Subcutaneous adipose tissue (tissue), 4 donors: ENCODE measurements around the gene KIFC1. TPM values are rescaled to one million over a fixed set of nuclear protein-coding genes. Genes with fewer than 3 reads are reported as not detected.

Source experiments
- total RNA-seq, 4 donors: library from RNA; depleted of rRNA; stranded (reverse); fragments of >200 nt; gene quantifications; one replicate each; pipeline ENCODE4 v1.1.0, GENCODE V29; 2016
- TF ChIP-seq, protein P1 (sequence below): fragments of 450-650 bp; IDR thresholded peaks from one replicate; pipeline ENCODE4 v1.5.1; 2016; ENCODE audit warnings: low read depth, mild to moderate bottlenecking, control low read depth, antibody characterized with exemption, moderate library complexity

KIFC1 gene
- total RNA-seq, 4 donors from 2014 or later = 0.33 to 4.4 (median 3.9) TPM; not detected in 1

DNA sequence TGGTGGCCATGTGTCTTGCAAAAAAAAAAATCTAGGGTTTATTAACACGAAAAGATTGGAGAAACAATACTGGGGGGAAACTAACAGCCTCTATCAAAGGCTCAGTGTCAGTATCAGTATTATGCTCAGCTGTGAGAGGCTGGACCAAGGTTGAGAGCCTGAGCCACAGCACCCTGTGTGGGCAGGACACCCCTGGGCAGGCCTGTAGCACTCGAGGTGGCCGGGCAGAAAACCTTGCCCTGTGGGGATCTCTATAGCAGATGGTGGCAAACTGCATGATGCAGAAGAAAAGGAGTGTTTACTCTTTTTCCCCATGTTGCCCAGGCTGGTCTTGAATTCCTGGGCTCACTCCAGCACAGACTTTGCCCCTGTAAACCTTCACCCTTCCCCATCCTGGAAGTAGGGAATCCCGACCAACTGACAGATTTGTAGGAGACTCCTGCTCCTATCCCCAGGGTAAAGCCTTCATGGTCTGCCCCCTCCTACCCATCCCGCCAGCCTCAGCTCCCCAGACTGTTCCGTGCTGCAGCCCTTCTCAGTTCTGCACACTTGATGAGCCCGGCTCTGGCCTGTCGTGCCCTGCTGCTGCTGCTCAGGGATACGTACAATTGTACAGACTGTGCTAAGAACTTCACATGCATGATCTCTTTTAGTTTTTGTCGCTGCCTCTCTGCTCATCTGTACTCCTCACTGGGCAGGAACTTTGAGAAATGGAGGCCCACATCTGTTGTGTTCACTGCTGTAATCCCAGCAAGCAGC, 8.0 kb upstream of the KIFC1 start:
- TF ChIP-seq, protein P1, sequence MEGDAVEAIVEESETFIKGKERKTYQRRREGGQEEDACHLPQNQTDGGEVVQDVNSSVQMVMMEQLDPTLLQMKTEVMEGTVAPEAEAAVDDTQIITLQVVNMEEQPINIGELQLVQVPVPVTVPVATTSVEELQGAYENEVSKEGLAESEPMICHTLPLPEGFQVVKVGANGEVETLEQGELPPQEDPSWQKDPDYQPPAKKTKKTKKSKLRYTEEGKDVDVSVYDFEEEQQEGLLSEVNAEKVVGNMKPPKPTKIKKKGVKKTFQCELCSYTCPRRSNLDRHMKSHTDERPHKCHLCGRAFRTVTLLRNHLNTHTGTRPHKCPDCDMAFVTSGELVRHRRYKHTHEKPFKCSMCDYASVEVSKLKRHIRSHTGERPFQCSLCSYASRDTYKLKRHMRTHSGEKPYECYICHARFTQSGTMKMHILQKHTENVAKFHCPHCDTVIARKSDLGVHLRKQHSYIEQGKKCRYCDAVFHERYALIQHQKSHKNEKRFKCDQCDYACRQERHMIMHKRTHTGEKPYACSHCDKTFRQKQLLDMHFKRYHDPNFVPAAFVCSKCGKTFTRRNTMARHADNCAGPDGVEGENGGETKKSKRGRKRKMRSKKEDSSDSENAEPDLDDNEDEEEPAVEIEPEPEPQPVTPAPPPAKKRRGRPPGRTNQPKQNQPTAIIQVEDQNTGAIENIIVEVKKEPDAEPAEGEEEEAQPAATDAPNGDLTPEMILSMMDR = no peak

DNA sequence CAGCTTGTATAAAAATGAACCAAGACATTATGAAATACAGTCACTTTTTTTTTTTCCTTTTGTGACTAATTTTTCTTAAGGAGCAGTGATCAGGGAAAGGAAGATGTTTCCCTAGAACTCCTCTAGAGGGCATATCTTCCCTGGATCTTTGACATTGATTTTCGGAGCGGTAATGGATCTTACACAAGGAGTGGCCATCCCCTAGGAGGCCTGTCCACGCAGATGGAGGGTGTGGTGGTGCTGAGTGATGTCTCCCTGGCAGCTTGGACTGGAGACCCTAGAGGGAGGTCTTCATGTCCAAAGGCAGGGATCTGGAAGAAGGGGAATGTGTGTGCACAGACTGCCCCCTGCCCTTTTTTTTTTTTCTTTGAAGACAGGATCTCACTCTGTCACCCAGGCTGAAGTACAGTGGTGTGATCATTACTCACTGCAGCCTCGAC, 7.0 kb upstream of the KIFC1 start:
- TF ChIP-seq, protein P1 = no peak

DNA sequence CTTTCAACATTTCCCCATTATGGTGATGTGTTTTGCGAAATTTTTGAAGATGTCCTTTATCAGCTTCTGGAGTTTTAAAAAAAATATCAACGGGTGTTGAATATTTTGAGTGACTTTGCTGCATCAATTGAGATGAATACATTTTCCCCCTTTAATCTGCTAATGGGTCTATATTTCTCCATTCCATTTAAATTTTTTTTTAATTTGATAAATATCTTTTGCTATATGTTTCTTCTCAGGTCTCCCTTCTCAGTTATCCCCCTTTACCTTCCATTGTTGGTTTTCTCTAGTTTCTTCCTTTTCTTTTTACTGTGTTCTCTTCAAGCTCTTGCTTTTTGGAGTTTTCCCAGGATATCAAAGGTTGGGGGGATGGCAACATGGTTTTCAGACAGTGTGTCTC, 1.4 kb upstream of the KIFC1 start:
- TF ChIP-seq, protein P1 = no peak

DNA sequence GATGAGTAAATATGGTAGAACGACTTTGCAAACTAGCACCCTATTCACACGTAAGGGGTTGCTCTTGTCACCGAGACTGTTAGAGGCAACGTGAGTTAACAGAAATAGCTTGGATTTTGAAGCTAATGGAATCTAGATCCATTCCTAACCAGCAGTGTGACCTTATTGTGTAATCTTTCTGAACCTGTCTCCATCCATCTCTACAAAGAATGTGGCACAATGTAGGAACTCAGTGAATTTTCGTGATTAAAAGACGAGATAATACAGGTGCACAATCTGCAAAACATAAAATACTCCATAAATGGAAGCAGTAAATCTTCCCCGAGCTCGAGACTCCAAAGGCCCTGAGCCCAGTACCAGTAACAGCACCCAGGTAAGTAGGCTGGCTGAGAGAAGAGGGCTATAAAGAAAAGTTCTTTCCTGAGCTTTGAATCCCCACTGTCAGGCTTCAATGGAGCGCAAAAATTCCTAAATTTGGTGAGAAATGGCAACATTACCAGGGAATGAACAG, 801 bp upstream of the KIFC1 start:
- TF ChIP-seq, protein P1 = no peak

DNA sequence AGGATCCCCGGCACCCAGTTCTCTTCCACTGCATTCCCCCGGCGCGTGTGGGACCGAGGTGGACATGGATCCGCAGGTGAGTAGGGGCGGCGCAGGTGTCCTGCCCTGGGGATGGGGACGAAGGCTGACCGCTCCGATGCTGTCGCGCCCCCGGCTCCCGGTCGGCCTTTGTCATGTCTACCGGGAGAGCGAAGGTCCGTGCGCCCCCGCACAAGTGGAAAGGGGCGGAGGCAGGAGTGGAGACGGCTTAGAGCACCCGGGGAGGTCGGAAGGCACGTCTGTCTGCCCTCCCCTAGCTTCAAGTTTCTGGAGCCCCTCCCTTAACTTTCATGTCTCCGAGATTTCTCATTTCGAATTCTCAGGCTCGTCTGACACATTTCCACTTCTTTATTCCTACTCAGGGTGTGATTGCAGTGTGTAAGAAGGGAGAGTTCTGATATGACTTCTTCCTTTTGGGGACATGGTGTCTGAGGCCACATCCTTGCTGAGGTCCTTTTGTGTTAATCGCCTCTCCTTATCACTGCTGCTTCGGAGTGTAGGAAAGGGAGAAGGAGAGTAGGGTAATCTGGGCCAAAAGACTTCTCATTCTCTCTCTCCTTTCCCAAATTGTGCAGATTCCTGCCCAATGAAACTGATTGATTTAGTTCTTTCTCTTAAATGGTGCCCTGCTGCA, 435 bp downstream of the KIFC1 start:
- TF ChIP-seq, protein P1 = no peak

DNA sequence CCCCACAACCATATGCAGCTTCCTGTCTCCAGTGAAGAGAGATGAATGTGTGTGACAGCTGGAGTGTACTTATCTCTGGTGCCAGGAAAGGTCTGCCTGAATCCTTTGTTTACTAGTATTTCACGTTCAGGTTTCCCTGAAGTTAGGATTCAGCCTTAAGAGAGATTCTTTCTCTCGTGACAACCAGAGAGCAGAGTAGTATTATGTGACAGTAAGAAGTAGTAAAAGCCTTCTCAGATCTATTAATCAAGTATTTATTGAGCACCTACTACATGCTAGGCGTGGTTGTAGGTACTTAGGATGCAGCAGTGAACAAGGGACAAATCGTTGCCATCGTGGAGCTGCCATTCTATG, 949 bp downstream of the KIFC1 start:
- TF ChIP-seq, protein P1 = no peak

DNA sequence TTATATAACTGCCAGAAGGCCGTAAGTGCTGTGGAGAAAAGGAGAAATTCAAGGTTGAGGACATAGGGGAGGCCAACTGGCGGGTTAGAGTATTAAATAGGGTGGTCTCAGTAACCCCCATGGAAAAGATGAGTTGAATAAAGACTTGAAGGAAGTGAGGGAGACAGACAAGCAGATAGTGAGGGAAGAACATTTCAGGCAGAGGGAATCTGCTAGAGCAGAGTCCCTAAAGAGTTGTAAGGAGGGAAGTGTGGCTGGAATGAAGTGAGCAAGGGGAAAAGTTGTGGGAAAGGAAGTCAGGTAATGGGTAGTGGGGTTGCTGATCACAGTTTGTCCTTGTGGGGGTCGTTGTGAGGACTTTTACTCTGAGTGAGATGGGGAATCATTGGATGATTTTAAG, 1.4 kb downstream of the KIFC1 start:
- TF ChIP-seq, protein P1 = no peak
